HL-60 (cell line): Measurements from ENCODE around the gene INPP4B.

Experiments
- DNase-seq, 2 experiments: peaks; one replicate each; pipeline ENCODE4 v3.0.0-alpha.2; 2010 to 2020; ENCODE audit warnings: low read depth in 1 of 2, low spot score in 1 of 2
- H3K27ac ChIP-seq: fragments of 250-450 bp; sonication (Bioruptor Pico); replicated peaks from 2 replicates; pipeline ENCODE4 v1.5.1; 2020; ENCODE audit warnings: mild to moderate bottlenecking, moderate library complexity
- H3K27me3 ChIP-seq: fragments of 250-450 bp; sonication (Bioruptor Pico); 2 replicates; pipeline ENCODE4 v1.5.1; 2021; ENCODE audit warnings: mild to moderate bottlenecking, moderate library complexity; ENCODE audit not compliant: insufficient read depth, poor library complexity, severe bottlenecking
- H3K4me3 ChIP-seq: replicated peaks from 2 replicates; pipeline ENCODE4 v1.5.1; 2011; ENCODE audit warnings: mild to moderate bottlenecking, control low read depth, low read length; ENCODE audit not compliant: insufficient read depth
- CTCF ChIP-seq: IDR thresholded peaks from one replicate; pipeline ENCODE4 v1.5.1; 2011; ENCODE audit warnings: low read length, control low read depth, inconsistent platforms; ENCODE audit not compliant: insufficient read depth
- GABPA ChIP-seq: IDR thresholded peaks from 2 replicates; pipeline ENCODE4 v1.6.1; 2012; ENCODE audit warnings: low read depth
- POLR2AphosphoS5 ChIP-seq: IDR thresholded peaks from 2 replicates; pipeline ENCODE4 v1.6.1; 2012; ENCODE audit warnings: low read depth
- SPI1 ChIP-seq: IDR thresholded peaks from 2 replicates; pipeline ENCODE4 v1.6.1; 2012; ENCODE audit warnings: low read depth, mild to moderate bottlenecking, borderline replicate concordance
- TF ChIP-seq, protein P1 (sequence below): IDR thresholded peaks from 2 replicates; pipeline ENCODE4 v1.6.1; 2012; ENCODE audit warnings: low read depth; ENCODE audit not compliant: insufficient replicate concordance

The INPP4B gene

DNA sequence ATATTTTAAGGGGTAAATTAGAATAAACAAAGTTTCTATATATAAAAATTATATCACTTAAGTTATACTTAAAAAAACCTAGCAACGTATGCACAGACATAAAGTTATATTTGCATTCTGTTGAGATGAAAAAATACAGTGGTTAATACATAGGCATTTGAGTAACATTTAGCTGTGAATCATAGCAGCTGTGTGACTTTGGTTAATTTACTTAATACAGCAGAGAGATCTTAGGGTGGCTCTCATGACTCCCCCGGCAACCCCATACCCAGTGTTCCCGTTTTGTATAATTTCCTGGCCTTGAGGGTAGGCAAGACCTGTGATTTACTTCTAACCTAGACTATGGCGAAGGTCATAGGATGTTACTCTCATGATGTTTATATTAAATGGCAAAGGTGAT is 504.8 kb downstream of the INPP4B start:
- no peak overlapping the region for H3K27ac ChIP-seq
- H3K4me3 ChIP-seq, result no peak overlapping the region
- TF ChIP-seq GABPA, result no peak
- TF ChIP-seq SPI1, result no peak
- TF ChIP-seq, protein P1, sequence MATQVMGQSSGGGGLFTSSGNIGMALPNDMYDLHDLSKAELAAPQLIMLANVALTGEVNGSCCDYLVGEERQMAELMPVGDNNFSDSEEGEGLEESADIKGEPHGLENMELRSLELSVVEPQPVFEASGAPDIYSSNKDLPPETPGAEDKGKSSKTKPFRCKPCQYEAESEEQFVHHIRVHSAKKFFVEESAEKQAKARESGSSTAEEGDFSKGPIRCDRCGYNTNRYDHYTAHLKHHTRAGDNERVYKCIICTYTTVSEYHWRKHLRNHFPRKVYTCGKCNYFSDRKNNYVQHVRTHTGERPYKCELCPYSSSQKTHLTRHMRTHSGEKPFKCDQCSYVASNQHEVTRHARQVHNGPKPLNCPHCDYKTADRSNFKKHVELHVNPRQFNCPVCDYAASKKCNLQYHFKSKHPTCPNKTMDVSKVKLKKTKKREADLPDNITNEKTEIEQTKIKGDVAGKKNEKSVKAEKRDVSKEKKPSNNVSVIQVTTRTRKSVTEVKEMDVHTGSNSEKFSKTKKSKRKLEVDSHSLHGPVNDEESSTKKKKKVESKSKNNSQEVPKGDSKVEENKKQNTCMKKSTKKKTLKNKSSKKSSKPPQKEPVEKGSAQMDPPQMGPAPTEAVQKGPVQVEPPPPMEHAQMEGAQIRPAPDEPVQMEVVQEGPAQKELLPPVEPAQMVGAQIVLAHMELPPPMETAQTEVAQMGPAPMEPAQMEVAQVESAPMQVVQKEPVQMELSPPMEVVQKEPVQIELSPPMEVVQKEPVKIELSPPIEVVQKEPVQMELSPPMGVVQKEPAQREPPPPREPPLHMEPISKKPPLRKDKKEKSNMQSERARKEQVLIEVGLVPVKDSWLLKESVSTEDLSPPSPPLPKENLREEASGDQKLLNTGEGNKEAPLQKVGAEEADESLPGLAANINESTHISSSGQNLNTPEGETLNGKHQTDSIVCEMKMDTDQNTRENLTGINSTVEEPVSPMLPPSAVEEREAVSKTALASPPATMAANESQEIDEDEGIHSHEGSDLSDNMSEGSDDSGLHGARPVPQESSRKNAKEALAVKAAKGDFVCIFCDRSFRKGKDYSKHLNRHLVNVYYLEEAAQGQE, result no peak
- TF ChIP-seq CTCF, result no peak
- TF ChIP-seq POLR2AphosphoS5, result no peak
- no peak for DNase-seq
- H3K27me3 ChIP-seq, result no peaks in the 10 kb centered on the region

- H3K27me3 ChIP-seq, result no peaks in the 10 kb centered on the region
- DNase-seq, result no peak
- no peak for TF ChIP-seq CTCF
- no peak for TF ChIP-seq SPI1
- no peak overlapping the region for H3K27ac ChIP-seq
- no peak overlapping the region for H3K4me3 ChIP-seq
Measured at GRCh38 chr4:142339053-142339452, 507.0 kb downstream of the INPP4B start.

- Histone ChIP-seq H3K27me3 (no peaks in the 10 kb centered on the region), H3K4me3 (no peak overlapping the region), H3K27ac (no peak overlapping the region)
- DNase-seq, result no peak
- no peak for TF ChIP-seq POLR2AphosphoS5
- no peak for TF ChIP-seq GABPA
- TF ChIP-seq, protein P1, result no peak
- TF ChIP-seq CTCF, result no peak
- TF ChIP-seq SPI1, result no peak
Measured at GRCh38 chr4:142336251-142336934, 509.7 kb downstream of the INPP4B start.

DNA sequence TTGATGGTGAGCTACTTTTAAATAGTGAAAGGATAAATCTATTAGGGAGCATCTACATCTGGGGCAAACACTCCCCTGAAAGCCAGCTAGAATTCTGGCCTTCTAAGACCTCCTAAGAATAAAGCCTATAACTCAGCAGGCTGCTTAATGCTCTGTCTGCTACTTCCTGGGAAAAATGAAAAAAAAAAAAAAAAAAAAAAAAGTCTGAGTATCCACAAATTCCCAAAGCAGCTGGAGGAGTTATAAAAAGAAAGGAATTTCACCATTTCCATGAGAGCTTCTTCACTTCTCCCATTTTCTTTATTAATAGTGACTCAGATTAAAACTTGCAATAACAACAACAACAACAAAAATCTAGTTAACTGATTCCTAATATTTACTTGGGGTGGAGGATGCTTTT is 511.2 kb downstream of the INPP4B start:
- no peak for DNase-seq
- no peak for TF ChIP-seq GABPA
- no peak for TF ChIP-seq CTCF
- TF ChIP-seq SPI1, result no peak
- TF ChIP-seq POLR2AphosphoS5, result no peak
- TF ChIP-seq, protein P1, result no peak
- Histone ChIP-seq H3K4me3 (no peak overlapping the region), H3K27ac (no peak overlapping the region), H3K27me3 (no peaks in the 10 kb centered on the region)
